Activated T-helper 1 cell treated with Interleukin-2 at 50 U/mL for 16 hours (primary cell): ENCODE data around the gene SETD6.
A peak's percentile ranks its signal among the peaks of the same experiment; 100 is the strongest.

ENCODE experiments used
- DNase-seq: peaks from one replicate; pipeline ENCODE4 v3.0.0-alpha.2; 2020; ENCODE audit warnings: low read depth

Gene SETD6

GRCh38 chr16:58494981-58495520 lies 20.3 kb upstream of the SETD6 start:
- DNase-seq, result no peak

GRCh38 chr16:58495521-58496331 lies 19.6 kb upstream of the SETD6 start:
- no peak for DNase-seq

- no peak for DNase-seq
These were observed 17.8 kb upstream of the SETD6 start for GRCh38 chr16:58497468-58497867.

- DNase-seq, result no peak
These were observed 17.4 kb upstream of the SETD6 start for GRCh38 chr16:58497935-58498334.

- no peak for DNase-seq
These were observed 16.8 kb upstream of the SETD6 start for GRCh38 chr16:58498341-58499091.

GRCh38 chr16:58499092-58499511 lies 16.2 kb upstream of the SETD6 start:
- DNase-seq, result no peak

GRCh38 chr16:58499615-58500351 lies 15.5 kb upstream of the SETD6 start, which contains the start of gene NDRG4:
Gene NDRG4 (plus strand): TSS chr16:58500143. CDS start chr16:58500249, 106 bp downstream.
- DNase-seq, result no peak

- DNase-seq, result no peak
These were observed 14.7 kb upstream of the SETD6 start for GRCh38 chr16:58500430-58501241.

GRCh38 chr16:58501242-58502131 lies 13.8 kb upstream of the SETD6 start:
- DNase-seq, result peak; percentile 28

- DNase-seq, result no peak
These were observed 12.9 kb upstream of the SETD6 start for GRCh38 chr16:58502217-58502921.

- DNase-seq, result no peak
These were observed 12.0 kb upstream of the SETD6 start for GRCh38 chr16:58503166-58503862.

GRCh38 chr16:58503863-58504688 lies 11.2 kb upstream of the SETD6 start:
- no peak for DNase-seq

GRCh38 chr16:58506241-58507194 lies 8.8 kb upstream of the SETD6 start:
- no peak for DNase-seq

- DNase-seq, result no peak
These were observed 7.9 kb upstream of the SETD6 start for GRCh38 chr16:58507195-58507962.

- DNase-seq, result no peak
These were observed 7.2 kb upstream of the SETD6 start for GRCh38 chr16:58507963-58508670.
